Neural progenitor cell (in vitro differentiated cells): ENCODE measurements around the gene RNASE4. TPM values are rescaled to one million over a fixed set of nuclear protein-coding genes. Genes with fewer than 3 reads are reported as not detected.
"Not testable (repeated sequence)": the region's sequence is repeated elsewhere in the genome, so short reads cannot be mapped to it uniquely, and the experiment has no call there.

ENCODE experiments used
- DNase-seq: peaks from one replicate; pipeline ENCODE4 v3.0.0-alpha.2; 2016; ENCODE audit warnings: low spot score
- H2AFZ ChIP-seq: fragments of 200-600 bp; sonication (generic); replicated peaks from 2 replicates; pipeline ENCODE4 v1.6.1; 2016; ENCODE audit warnings: antibody characterized with exemption
- H3F3A ChIP-seq: fragments of 200-600 bp; sonication (generic); 2 replicates; pipeline ENCODE4 v1.6.1; 2016; ENCODE audit warnings: antibody characterized with exemption, low read depth
- H3K27ac ChIP-seq: fragments of 200-600 bp; sonication (generic); 2 replicates; pipeline ENCODE4 v1.5.1; 2016; ENCODE audit warnings: mild to moderate bottlenecking
- H3K27me3 ChIP-seq: fragments of 200-600 bp; sonication (generic); 2 replicates; pipeline ENCODE4 v1.6.1; 2016; ENCODE audit warnings: mild to moderate bottlenecking, moderate library complexity
- H3K36me3 ChIP-seq: fragments of 200-600 bp; sonication (generic); 2 replicates; pipeline ENCODE4 v1.5.1; 2016
- H3K4me1 ChIP-seq: fragments of 200-600 bp; sonication (generic); 2 replicates; pipeline ENCODE4 v1.6.1; 2016; ENCODE audit warnings: mixed run types
- H3K4me2 ChIP-seq: fragments of 200-600 bp; sonication (generic); 2 replicates; pipeline ENCODE4 v1.6.1; 2016
- H3K4me3 ChIP-seq: fragments of 200-600 bp; sonication (generic); 2 replicates; pipeline ENCODE4 v1.5.1; 2016
- H3K79me2 ChIP-seq: fragments of 200-600 bp; sonication (generic); 2 replicates; pipeline ENCODE4 v1.6.1; 2016; ENCODE audit warnings: low read depth
- H3K9ac ChIP-seq: fragments of 200-600 bp; sonication (generic); 2 replicates; pipeline ENCODE4 v1.6.1; 2016
- H3K9me3 ChIP-seq: fragments of 200-600 bp; sonication (generic); 2 replicates; pipeline ENCODE4 v1.5.1; 2016; ENCODE audit warnings: low read depth
- H4K20me1 ChIP-seq: fragments of 200-600 bp; sonication (generic); 2 replicates; pipeline ENCODE4 v1.6.1; 2016; ENCODE audit warnings: low read depth
- H3K27ac Mint-ChIP-seq: 3 replicates; pipeline ENCODE4 v1.8.0; 2021; ENCODE audit warnings: mixed read lengths
- H3K27me3 Mint-ChIP-seq: 2 replicates; pipeline ENCODE4 v1.8.0; 2022; ENCODE audit warnings: low read depth, mild to moderate bottlenecking, inconsistent platforms, moderate library complexity, mixed read lengths; ENCODE audit not compliant: insufficient read depth
- H3K36me3 Mint-ChIP-seq: 3 replicates; pipeline ENCODE4 v1.8.0; 2021; ENCODE audit warnings: mixed read lengths
- H3K4me1 Mint-ChIP-seq: 3 replicates; pipeline ENCODE4 v1.8.0; 2021; ENCODE audit warnings: mixed read lengths
- H3K4me3 Mint-ChIP-seq: 3 replicates; pipeline ENCODE4 v1.8.0; 2021; ENCODE audit warnings: mild to moderate bottlenecking, moderate library complexity, mixed read lengths
- H3K9me3 Mint-ChIP-seq: 3 replicates; pipeline ENCODE4 v1.8.0; 2020; ENCODE audit warnings: mixed read lengths
- CTCF ChIP-seq: fragments of 200-600 bp; sonication (generic); IDR thresholded peaks from 2 replicates; pipeline ENCODE4 v1.5.1; 2017; ENCODE audit warnings: antibody characterized with exemption, mild to moderate bottlenecking
- EZH2 ChIP-seq: fragments of 200-600 bp; sonication (generic); IDR thresholded peaks from 2 replicates; pipeline ENCODE4 v1.6.1; 2017; ENCODE audit warnings: antibody characterized with exemption, mild to moderate bottlenecking, moderate library complexity
- EZH2phosphoT487 ChIP-seq: fragments of 200-600 bp; sonication (generic); IDR thresholded peaks from 2 replicates; pipeline ENCODE4 v1.6.1; 2017; ENCODE audit warnings: antibody characterized with exemption
- total RNA-seq: library from RNA; depleted of rRNA; stranded (reverse); fragments of >200 nt; gene quantifications from 2 replicates; pipeline ENCODE4 v1.2.3, GENCODE V29; 2015; ENCODE audit warnings: low replicate concordance

Gene RNASE4
- total RNA-seq, 1 donor from 2014 or later: 2.1 TPM

GRCh38 chr14:20733684-20734429 is 49.5 kb downstream of the RNASE4 start:
- H3K36me3 ChIP-seq: no peaks in the 10 kb centered on the region
- no peak overlapping the region for H3K4me3 ChIP-seq
- no peak overlapping the region for H3K27ac ChIP-seq
- Mint-ChIP-seq H3K4me1 (peaks cover 18% of the 10 kb centered on the region), H3K36me3 (no peaks in the 10 kb centered on the region), H3K4me3 (no peak overlapping the region), H3K9me3 (no peaks in the 10 kb centered on the region), H3K27ac (no peak overlapping the region), H3K27me3 (no peaks in the 10 kb centered on the region)
- no peak overlapping the region for H2AFZ ChIP-seq
- H3K4me1 ChIP-seq: no peaks in the 10 kb centered on the region
- no peak for DNase-seq
- H3K27me3 ChIP-seq: no peaks in the 10 kb centered on the region
- TF ChIP-seq EZH2phosphoT487 (no peak), EZH2 (no peak), CTCF (no peak)
- H3K79me2 ChIP-seq: no peaks in the 10 kb centered on the region
- no peaks in the 10 kb centered on the region for H4K20me1 ChIP-seq
- H3K9ac ChIP-seq: no peak overlapping the region
- no peaks in the 10 kb centered on the region for H3K9me3 ChIP-seq
- no peak overlapping the region for H3K4me2 ChIP-seq
- no peaks in the 10 kb centered on the region for H3F3A ChIP-seq

- Mint-ChIP-seq H3K27ac (no peak overlapping the region), H3K9me3 (no peaks in the 10 kb centered on the region), H3K36me3 (no peaks in the 10 kb centered on the region), H3K4me3 (no peak overlapping the region), H3K27me3 (no peaks in the 10 kb centered on the region), H3K4me1 (peaks cover 18% of the 10 kb centered on the region)
- no peaks in the 10 kb centered on the region for H4K20me1 ChIP-seq
- H3K9me3 ChIP-seq: no peaks in the 10 kb centered on the region
- H3K4me3 ChIP-seq: no peak overlapping the region
- H3F3A ChIP-seq: no peaks in the 10 kb centered on the region
- H2AFZ ChIP-seq: no peak overlapping the region
- H3K9ac ChIP-seq: no peak overlapping the region
- H3K4me1 ChIP-seq: no peaks in the 10 kb centered on the region
- H3K4me2 ChIP-seq: no peak overlapping the region
- no peaks in the 10 kb centered on the region for H3K36me3 ChIP-seq
- no peaks in the 10 kb centered on the region for H3K79me2 ChIP-seq
- no peak for TF ChIP-seq EZH2phosphoT487
- TF ChIP-seq CTCF: no peak
- no peak for TF ChIP-seq EZH2
- H3K27me3 ChIP-seq: no peaks in the 10 kb centered on the region
- H3K27ac ChIP-seq: no peak overlapping the region
- no peak for DNase-seq
Observed at GRCh38 chr14:20734430-20734806, 50.1 kb downstream of the RNASE4 start.

GRCh38 chr14:20738292-20738691 is 53.9 kb downstream of the RNASE4 start:
- H3K27ac ChIP-seq, H3K36me3 ChIP-seq, H3K4me3 Mint-ChIP-seq, H3K27me3 ChIP-seq, H3K9ac ChIP-seq, H2AFZ ChIP-seq, H3K9me3 Mint-ChIP-seq, H3K4me3 ChIP-seq, H3K4me2 ChIP-seq, H3K9me3 ChIP-seq, H3F3A ChIP-seq, H3K4me1 ChIP-seq, DNase-seq, H3K27me3 Mint-ChIP-seq, H3K79me2 ChIP-seq, H3K27ac Mint-ChIP-seq, H3K36me3 Mint-ChIP-seq, H4K20me1 ChIP-seq: not testable (repeated sequence)
- H3K4me1 Mint-ChIP-seq: peaks cover 13% of the 10 kb centered on the region

- no peak overlapping the region for H3K4me2 ChIP-seq
- Mint-ChIP-seq H3K4me1 (no peaks in the 10 kb centered on the region), H3K9me3 (no peaks in the 10 kb centered on the region), H3K27ac (no peak overlapping the region), H3K4me3 (no peak overlapping the region), H3K36me3 (no peaks in the 10 kb centered on the region), H3K27me3 (peaks cover 2% of the 10 kb centered on the region)
- no peak overlapping the region for H2AFZ ChIP-seq
- no peaks in the 10 kb centered on the region for H3K9me3 ChIP-seq
- no peak for TF ChIP-seq EZH2
- no peak for TF ChIP-seq CTCF
- no peak for TF ChIP-seq EZH2phosphoT487
- H3K4me3 ChIP-seq: no peak overlapping the region
- no peaks in the 10 kb centered on the region for H3F3A ChIP-seq
- H4K20me1 ChIP-seq: no peaks in the 10 kb centered on the region
- H3K9ac ChIP-seq: no peak overlapping the region
- no peaks in the 10 kb centered on the region for H3K4me1 ChIP-seq
- no peaks in the 10 kb centered on the region for H3K36me3 ChIP-seq
- H3K27me3 ChIP-seq: no peaks in the 10 kb centered on the region
- H3K27ac ChIP-seq: no peak overlapping the region
- no peak for DNase-seq
- H3K79me2 ChIP-seq: no peaks in the 10 kb centered on the region
Observed at GRCh38 chr14:20742132-20742531, 57.8 kb downstream of the RNASE4 start.
